B cell (primary cell): ENCODE measurements around the gene COPS3. TPM values are rescaled to one million over a fixed set of nuclear protein-coding genes. Genes with fewer than 3 reads are reported as not detected.

Source experiments
- ATAC-seq: fragments of 200-7000 bp; cut with Tn5 transposase; one replicate; pipeline ENCODE4 v1.10.0; 2021; ENCODE audit warnings: low read depth, mild to moderate bottlenecking, moderate number of reproducible peaks, moderate library complexity
- CTCF ChIA-PET: fragments of 350-600 bp; sonication (Branson Sonifier 250); formaldehyde crosslinking; loops from one replicate; lab custom pipeline; 2021; ENCODE audit warnings: antibody characterized with exemption, inconsistent platforms; lab: Charles Lee
- POLR2A ChIA-PET: fragments of 350-600 bp; sonication (Branson Sonifier 250); formaldehyde crosslinking; loops from one replicate; lab custom pipeline; 2021; ENCODE audit warnings: antibody characterized with exemption; lab: Charles Lee
- DNase-seq: peaks from one replicate; pipeline ENCODE4 v3.0.0; 2013
- H2AFZ ChIP-seq: 2 replicates; pipeline ENCODE4 v1.6.1; 2012; ENCODE audit warnings: mild to moderate bottlenecking, low read depth, low read length; ENCODE audit not compliant: insufficient read depth, poor library complexity, severe bottlenecking
- H3K27ac ChIP-seq, 2 donors: 1 replicate in 1 of 2; 2 replicates in 1 of 2; pipeline ENCODE4 v1.5.1; 2012 to 2013; ENCODE audit warnings: low read length in 2 of 2, mild to moderate bottlenecking in 2 of 2, moderate library complexity in 1 of 2
- H3K27me3 ChIP-seq, 4 experiments: fragments of 200-600 bp in 1 of 4; sonication (generic) in 1 of 4; replicated peaks in 1 of 4; 1 replicate in 2 of 4; 2 replicates in 2 of 4; pipeline versions ENCODE4 v1.6.1 to v1.7.0; 2013 to 2016; ENCODE audit warnings: low read length in 3 of 4, mild to moderate bottlenecking in 2 of 4, mixed read lengths in 1 of 4, moderate library complexity in 1 of 4; ENCODE audit not compliant: insufficient read depth in 4 of 4, control insufficient read depth in 3 of 4; ENCODE audit errors: control extremely low read depth in 1 of 4
- H3K36me3 ChIP-seq, 2 experiments: replicated peaks in 1 of 2; 1 replicate in 1 of 2; 2 replicates in 1 of 2; pipeline versions ENCODE4 v1.6.1 to v1.7.1; 2013; ENCODE audit warnings: low read length in 1 of 2; ENCODE audit not compliant: insufficient read depth in 2 of 2, control insufficient read depth in 1 of 2; ENCODE audit errors: control extremely low read depth in 1 of 2, extremely low read depth in 1 of 2
- H3K4me1 ChIP-seq, 2 donors: fragments of 200-600 bp in 1 of 2; sonication (generic) in 1 of 2; 1 replicate in 1 of 2; 2 replicates in 1 of 2; pipeline versions ENCODE4 v1.5.1 to v1.6.1; 2013 to 2017; ENCODE audit warnings: low read length in 2 of 2; ENCODE audit not compliant: control insufficient read depth in 2 of 2, insufficient read depth in 2 of 2
- H3K4me2 ChIP-seq: replicated peaks from 2 replicates; pipeline ENCODE3; 2012; ENCODE audit warnings: mild to moderate bottlenecking, low read depth, low read length; ENCODE audit not compliant: poor library complexity, severe bottlenecking
- H3K4me3 ChIP-seq, 5 experiments: fragments of 200-600 bp in 1 of 5; sonication (generic) in 1 of 5; 1 replicate in 3 of 5; 2 replicates in 2 of 5; pipeline versions ENCODE4 v1.5.1 to v1.7.0; 2011 to 2016; ENCODE audit warnings: low read length in 4 of 5, mild to moderate bottlenecking in 4 of 5, low read depth in 2 of 5, control low read depth in 1 of 5, moderate library complexity in 1 of 5; ENCODE audit not compliant: insufficient read depth in 1 of 5; ENCODE audit errors: control extremely low read depth in 1 of 5, extremely low read depth in 1 of 5
- H3K79me2 ChIP-seq: fragments of 200-600 bp; sonication (generic); one replicate; pipeline ENCODE4 v1.6.0; 2016; ENCODE audit warnings: low read length; ENCODE audit not compliant: control insufficient read depth, insufficient read depth
- H3K9ac ChIP-seq: fragments of 200-600 bp; sonication (generic); 2 replicates; pipeline ENCODE4 v1.6.1; 2017; ENCODE audit warnings: mild to moderate bottlenecking, low read length, moderate library complexity
- H3K9me3 ChIP-seq, 3 donors: one replicate each; pipeline versions ENCODE4 v1.6.1 to v1.7.1; 2013; ENCODE audit warnings: low read length in 2 of 3; ENCODE audit not compliant: control insufficient read depth in 2 of 3, insufficient read depth in 1 of 3; ENCODE audit errors: control extremely low read depth in 1 of 3
- H4K20me1 ChIP-seq: 2 replicates; pipeline ENCODE4 v1.6.0; 2012; ENCODE audit warnings: mild to moderate bottlenecking, low read length; ENCODE audit not compliant: insufficient read depth, control insufficient read depth, poor library complexity, severe bottlenecking
- H3K27ac Mint-ChIP-seq: one replicate; pipeline ENCODE4 v1.8.0; 2021; ENCODE audit warnings: mixed read lengths
- H3K27me3 Mint-ChIP-seq: one replicate; pipeline ENCODE4 v1.8.0; 2021; ENCODE audit warnings: mixed read lengths
- H3K4me1 Mint-ChIP-seq: one replicate; pipeline ENCODE4 v1.8.0; 2021; ENCODE audit warnings: mixed read lengths
- H3K4me3 Mint-ChIP-seq: one replicate; pipeline ENCODE4 v1.8.0; 2021; ENCODE audit warnings: mixed read lengths
- H3K9me3 Mint-ChIP-seq: one replicate; pipeline ENCODE4 v1.8.0; 2022; ENCODE audit warnings: mixed read lengths; ENCODE audit not compliant: insufficient read depth
- EZH2 ChIP-seq: IDR thresholded peaks from 2 replicates; pipeline ENCODE4 v1.6.1; 2012; ENCODE audit warnings: borderline replicate concordance, low read depth, mild to moderate bottlenecking, moderate library complexity, low read length; ENCODE audit not compliant: insufficient read depth, poor library complexity, severe bottlenecking
- WGBS: methylation state at CpG from one replicate; pipeline ENCODE4 v1.1.5; 2013; ENCODE audit warnings: missing lambda C conversion rate; ENCODE audit not compliant: insufficient coverage; 5-methylcytosine and 5-hydroxymethylcytosine counted together
- intact Hi-C: fragments of 100-400 bp; cut with micrococcal nuclease; formaldehyde crosslinking; loops from one replicate; pipeline ENCODE4 v1.10.0; 2022
- polyA plus RNA-seq: library from polyadenylated mRNA; depleted of rRNA; stranded (reverse); fragments of >200 nt; gene quantifications from 2 replicates; pipeline ENCODE4 v1.2.3, GENCODE V29; 2012
- total RNA-seq, 2 donors: library from RNA; stranded (reverse); fragments of 120-200 nt in 1 of 2; gene quantifications; 1 replicate in 1 of 2; 2 replicates in 1 of 2; pipeline versions ENCODE4 v1.2.3 to v1.2.4, GENCODE V29; 2013 to 2022
- TF ChIP-seq, protein P1 (sequence below): fragments of 200-600 bp; IDR thresholded peaks from one replicate; pipeline ENCODE4 v1.8.0; 2022; ENCODE audit warnings: antibody characterized with exemption, mild to moderate bottlenecking

Gene COPS3
- total and polyA plus RNA-seq, 2 donors (not counting 1 experiment from before 2014, with no cell fraction given) = 37.2 to 45.5 TPM

DNA sequence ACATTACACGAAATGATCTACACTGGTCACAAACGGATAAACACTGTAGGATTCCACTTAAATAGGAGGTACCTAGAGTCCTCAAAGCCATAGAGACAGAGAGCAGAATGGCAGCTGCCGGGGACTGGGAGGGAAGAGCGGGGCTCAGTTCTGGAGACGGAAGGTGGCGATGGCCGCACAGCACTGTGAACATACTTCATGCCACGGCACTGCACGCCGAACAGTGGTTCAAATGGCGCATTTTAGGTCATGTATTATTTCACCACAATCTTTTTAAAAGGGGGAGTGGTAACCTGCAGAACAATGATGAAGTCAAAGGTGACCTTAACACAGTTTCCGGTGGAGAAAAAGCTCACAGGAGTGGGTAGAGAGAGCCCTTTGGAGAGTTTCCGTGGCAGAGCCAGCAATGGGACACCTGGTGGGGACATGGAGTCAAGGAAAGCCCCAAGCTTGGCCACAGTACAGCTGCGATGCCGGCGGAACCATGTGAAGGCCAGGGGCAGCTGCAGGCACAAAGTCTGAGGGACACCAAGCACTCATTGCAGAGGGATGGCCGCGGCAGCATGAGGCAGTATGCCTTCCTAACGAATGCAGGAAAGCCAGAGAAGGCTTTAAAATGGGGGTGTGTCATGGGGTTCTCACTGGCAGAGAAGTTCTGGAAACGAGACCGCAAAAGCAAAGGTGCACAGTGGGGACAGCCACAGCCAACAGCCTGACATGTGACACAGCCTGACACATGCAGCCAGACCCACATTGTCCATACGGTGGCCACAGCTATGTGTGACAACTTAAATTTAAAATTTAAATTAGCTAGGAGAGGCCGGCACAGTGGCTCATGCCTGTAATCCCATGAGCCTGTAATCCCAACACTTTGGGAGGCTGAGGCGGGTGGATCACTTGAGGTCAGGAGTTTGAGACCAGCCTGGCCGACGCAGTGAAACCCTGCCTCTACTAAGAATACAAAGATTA lies 51.3 kb downstream of the COPS3 start:
- no peak overlapping the region for H3K27ac ChIP-seq
- 92% methylated on average over 15 of the region's 26 CpGs for WGBS
- no peak for TF ChIP-seq EZH2
- TF ChIP-seq, protein P1, sequence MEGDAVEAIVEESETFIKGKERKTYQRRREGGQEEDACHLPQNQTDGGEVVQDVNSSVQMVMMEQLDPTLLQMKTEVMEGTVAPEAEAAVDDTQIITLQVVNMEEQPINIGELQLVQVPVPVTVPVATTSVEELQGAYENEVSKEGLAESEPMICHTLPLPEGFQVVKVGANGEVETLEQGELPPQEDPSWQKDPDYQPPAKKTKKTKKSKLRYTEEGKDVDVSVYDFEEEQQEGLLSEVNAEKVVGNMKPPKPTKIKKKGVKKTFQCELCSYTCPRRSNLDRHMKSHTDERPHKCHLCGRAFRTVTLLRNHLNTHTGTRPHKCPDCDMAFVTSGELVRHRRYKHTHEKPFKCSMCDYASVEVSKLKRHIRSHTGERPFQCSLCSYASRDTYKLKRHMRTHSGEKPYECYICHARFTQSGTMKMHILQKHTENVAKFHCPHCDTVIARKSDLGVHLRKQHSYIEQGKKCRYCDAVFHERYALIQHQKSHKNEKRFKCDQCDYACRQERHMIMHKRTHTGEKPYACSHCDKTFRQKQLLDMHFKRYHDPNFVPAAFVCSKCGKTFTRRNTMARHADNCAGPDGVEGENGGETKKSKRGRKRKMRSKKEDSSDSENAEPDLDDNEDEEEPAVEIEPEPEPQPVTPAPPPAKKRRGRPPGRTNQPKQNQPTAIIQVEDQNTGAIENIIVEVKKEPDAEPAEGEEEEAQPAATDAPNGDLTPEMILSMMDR = no peak
- no peaks in the 10 kb centered on the region for H3K27me3 ChIP-seq
- H3K4me2 ChIP-seq = no peak overlapping the region
- DNase-seq = no peak
- no peak overlapping the region for H3K9ac ChIP-seq
- H3K36me3 ChIP-seq = peaks cover 4 to 64% of the 10 kb centered on the region in 2 experiments
- H4K20me1 ChIP-seq = peaks cover 4% of the 10 kb centered on the region
- no peak overlapping the region for H2AFZ ChIP-seq
- ChIA-PET CTCF (no interaction called here), POLR2A (no interaction called here)
- intact Hi-C loops = loop anchor here (10.0 kb wide), 1 partner anchor 45 kb away; no protein-coding TSS in a partner anchor
- H3K4me3 ChIP-seq = no peak overlapping the region
- no peaks in the 10 kb centered on the region for H3K4me1 ChIP-seq
- H3K79me2 ChIP-seq = peaks cover 36% of the 10 kb centered on the region
- H3K9me3 ChIP-seq = no peaks in the 10 kb centered on the region
- Mint-ChIP-seq H3K4me1 (peaks cover 4% of the 10 kb centered on the region), H3K27ac (no peak overlapping the region), H3K27me3 (no peaks in the 10 kb centered on the region), H3K4me3 (no peak overlapping the region), H3K9me3 (no peaks in the 10 kb centered on the region)
- ATAC-seq = no peak
